HepG2 (cell line): ENCODE measurements around the gene GRIK4. TPM values are rescaled to one million over a fixed set of nuclear protein-coding genes. Genes with fewer than 3 reads are reported as not detected.

Experiments
- ATAC-seq: fragments of 200-7000 bp; cut with Tn5 transposase; 3 replicates; pipeline ENCODE4 v1.9.1; 2020; ENCODE audit warnings: mild to moderate bottlenecking, moderate library complexity
- BruUV-seq: library from RNA; stranded (reverse); fragments of 400-500 nt; replicated peaks from 2 replicates; lab custom pipeline; 2021; lab: Mats Ljungman, UMichigan
- CTCF ChIA-PET: fragments of 300-600 bp; formaldehyde crosslinking; extraction: SDS; loops from one replicate; lab custom pipeline; 2021; ENCODE audit warnings: low total read pairs, inconsistent platforms, low intra/inter-chr PET ratio; lab: Yijun Ruan, JAX
- POLR2A ChIA-PET: fragments of 350-600 bp; sonication (Branson Sonifier 250); formaldehyde crosslinking; loops from one replicate; lab custom pipeline; 2020; ENCODE audit warnings: antibody characterized with exemption, inconsistent platforms; lab: Yijun Ruan, JAX
- DNase-seq: peaks from one replicate; pipeline ENCODE4 v3.0.0-alpha.2; 2015; ENCODE audit warnings: low spot score
- FAIRE-seq: peaks from 3 replicates; lab custom pipeline; 2011; peaks lifted over from hg19 to GRCh38; lab: Jason Lieb, UNC
- H2AFZ ChIP-seq: one replicate; pipeline ENCODE4 v1.6.1; 2011; ENCODE audit warnings: low read length, inconsistent platforms
- H3K27ac ChIP-seq: fragments of 300-600 bp; 3 replicates; pipeline ENCODE4 v1.8.0; 2011; ENCODE audit warnings: mixed run types, mild to moderate bottlenecking, mixed read lengths, low read length, inconsistent platforms; ENCODE audit not compliant: insufficient read depth; ENCODE audit errors: extremely low read length
- H3K27me3 ChIP-seq, 2 experiments: fragments of 200-600 bp in 1 of 2; 2 replicates in 1 of 2; 3 replicates in 1 of 2; pipeline versions ENCODE4 v1.6.0 to v1.8.0; 2011; ENCODE audit warnings: low read length in 2 of 2, mild to moderate bottlenecking in 2 of 2, moderate library complexity in 2 of 2, inconsistent platforms in 1 of 2; ENCODE audit not compliant: insufficient read depth in 2 of 2, control insufficient read depth in 1 of 2
- H3K36me3 ChIP-seq, 2 experiments: fragments of 200-600 bp in 1 of 2; replicated peaks in 1 of 2; 2 replicates in 1 of 2; 3 replicates in 1 of 2; pipeline versions ENCODE4 v1.5.1 to v1.8.0; 2011; ENCODE audit warnings: low read length in 2 of 2, inconsistent platforms in 1 of 2; ENCODE audit not compliant: insufficient read depth in 2 of 2, control insufficient read depth in 1 of 2
- H3K4me1 ChIP-seq: 2 replicates; pipeline ENCODE4 v1.5.1; 2012; ENCODE audit warnings: low read length, inconsistent platforms; ENCODE audit not compliant: insufficient read depth
- H3K4me2 ChIP-seq: 2 replicates; pipeline ENCODE4 v1.6.0; 2011; ENCODE audit warnings: low read depth, low read length, inconsistent platforms
- H3K4me3 ChIP-seq, 3 experiments: fragments of 200-600 bp in 1 of 3; sonication (generic), shearing (Covaris generic) in 1 of 3; replicated peaks in 1 of 3; 2 replicates each; pipeline ENCODE4 v1.5.1; 2011 to 2016; ENCODE audit warnings: low read length in 3 of 3, inconsistent platforms in 2 of 3, low read depth in 2 of 3, mild to moderate bottlenecking in 2 of 3, control low read depth in 1 of 3, mixed read lengths in 1 of 3; ENCODE audit not compliant: insufficient read depth in 1 of 3
- H3K79me2 ChIP-seq: one replicate; pipeline ENCODE4 v1.6.1; 2011; ENCODE audit warnings: low read length, inconsistent platforms; ENCODE audit not compliant: insufficient read depth
- H3K9ac ChIP-seq: 2 replicates; pipeline ENCODE4 v1.6.0; 2011; ENCODE audit warnings: mild to moderate bottlenecking, low read depth, low read length, inconsistent platforms; ENCODE audit not compliant: insufficient read depth
- H3K9me3 ChIP-seq: 2 replicates; pipeline ENCODE4 v1.5.1; 2012; ENCODE audit warnings: mild to moderate bottlenecking, low read length
- H4K20me1 ChIP-seq: 2 replicates; pipeline ENCODE4 v1.6.0; 2011; ENCODE audit warnings: inconsistent platforms, mild to moderate bottlenecking, low read length, moderate library complexity; ENCODE audit not compliant: insufficient read depth
- CREM ChIP-seq, 2 experiments: sonication (generic) in 1 of 2; formaldehyde crosslinking in 1 of 2; IDR thresholded peaks; 2 replicates each; pipeline versions ENCODE4 v1.4.0 to v1.6.1; 2016 to 2020; ENCODE audit warnings: antibody characterized with exemption in 1 of 2, mild to moderate bottlenecking in 1 of 2, missing genetic modification reagents in 1 of 2
- MAFG ChIP-seq: sonication (generic); formaldehyde crosslinking; IDR thresholded peaks from 2 replicates; pipeline ENCODE4 v1.5.1; 2020; ENCODE audit warnings: mild to moderate bottlenecking, missing genetic modification reagents
- NFATC3 ChIP-seq: sonication (generic); formaldehyde crosslinking; IDR thresholded peaks from 2 replicates; pipeline ENCODE4 v1.5.1; 2020; ENCODE audit warnings: mild to moderate bottlenecking, missing genetic modification reagents
- SNRNP70 ChIP-seq: fragments of 200-400 bp; formaldehyde crosslinking; IDR thresholded peaks from 2 replicates; pipeline ENCODE4 v1.6.1; 2017; ENCODE audit warnings: mild to moderate bottlenecking, low read depth, low read length, moderate library complexity
- TBL1XR1 ChIP-seq: fragments of 150-350 bp; IDR thresholded peaks from 2 replicates; pipeline ENCODE4 v1.6.1; 2014; ENCODE audit warnings: borderline replicate concordance, low read length; ENCODE audit not compliant: partially characterized antibody
- ZBTB26 ChIP-seq: IDR thresholded peaks from 2 replicates; pipeline ENCODE4 v1.6.1; 2016; ENCODE audit warnings: missing compliant biosample characterization, missing genetic modification reagents, borderline replicate concordance
- ZKSCAN8 ChIP-seq: IDR thresholded peaks from 2 replicates; pipeline ENCODE4 v1.6.1; 2016; ENCODE audit warnings: borderline replicate concordance, missing genetic modification reagents, missing compliant biosample characterization
- ZNF614 ChIP-seq: IDR thresholded peaks from 2 replicates; pipeline ENCODE4 v1.6.1; 2018; ENCODE audit warnings: missing biosample characterization, missing genetic modification reagents, inconsistent platforms, borderline replicate concordance
- WGBS: methylation state at CpG from one replicate; pipeline ENCODE4 v1.1.6; 2017; ENCODE audit warnings: low lambda C conversion rate; 5-methylcytosine and 5-hydroxymethylcytosine counted together
- in situ Hi-C: cut with HindIII; loops from 2 replicates; pipeline ENCODE4 v1.10.0; 2017; ENCODE audit warnings: low pct_unique_long_range_greater_than_20kb; ENCODE audit not compliant: extremely low pct_ligation_motif_present
- intact Hi-C: fragments of 100-400 bp; cut with micrococcal nuclease; formaldehyde crosslinking; loops from one replicate; pipeline ENCODE4 v1.10.0; 2022; ENCODE audit not compliant: unreplicated experiment
- polyA plus RNA-seq, 8 experiments: library from polyadenylated mRNA; depleted of rRNA in 3 of 8; stranded (reverse) in 7 of 8; unstranded in 1 of 8; fragments of >200 nt; fragmentation: Illumina TruSeq in 4 of 8; extraction: Trizol in 4 of 8; gene quantifications; 2 replicates each; pipeline versions ENCODE4 v1.2.1 to v1.2.3, GENCODE V29; 2011 to 2016; ENCODE audit warnings: low read depth in 4 of 8, missing spikeins in 1 of 8, mixed read lengths in 1 of 8; ENCODE audit not compliant: insufficient read depth in 1 of 8
- total RNA-seq, 5 experiments: library from RNA; depleted of rRNA; stranded (reverse); fragments of >200 nt; fragmentation: Illumina TruSeq; extraction: Trizol; gene quantifications; 2 replicates each; pipeline ENCODE4 v1.2.3, GENCODE V29; 2016; ENCODE audit warnings: low read depth in 1 of 5
- TF ChIP-seq, protein P1 (sequence below): sonication (generic); formaldehyde crosslinking; IDR thresholded peaks from 2 replicates; pipeline ENCODE4 v1.4.0; 2020; ENCODE audit warnings: missing genetic modification reagents, mild to moderate bottlenecking, borderline replicate concordance
- TF ChIP-seq, protein P2 (sequence below): sonication (generic); formaldehyde crosslinking; IDR thresholded peaks from 2 replicates; pipeline ENCODE4 v1.8.0; 2022; ENCODE audit warnings: mild to moderate bottlenecking, missing genetic modification reagents, moderate library complexity

Gene GRIK4
- total and polyA plus RNA-seq, 2 of the 13 experiments (the other 11 are each of a cell fraction or from before 2014, with no cell fraction given), result 0.04 to 0.07 TPM

GRCh38 chr11:120880498-120881175 is 369.1 kb downstream of the GRIK4 start:
- no peak overlapping the region for H2AFZ ChIP-seq

DNA sequence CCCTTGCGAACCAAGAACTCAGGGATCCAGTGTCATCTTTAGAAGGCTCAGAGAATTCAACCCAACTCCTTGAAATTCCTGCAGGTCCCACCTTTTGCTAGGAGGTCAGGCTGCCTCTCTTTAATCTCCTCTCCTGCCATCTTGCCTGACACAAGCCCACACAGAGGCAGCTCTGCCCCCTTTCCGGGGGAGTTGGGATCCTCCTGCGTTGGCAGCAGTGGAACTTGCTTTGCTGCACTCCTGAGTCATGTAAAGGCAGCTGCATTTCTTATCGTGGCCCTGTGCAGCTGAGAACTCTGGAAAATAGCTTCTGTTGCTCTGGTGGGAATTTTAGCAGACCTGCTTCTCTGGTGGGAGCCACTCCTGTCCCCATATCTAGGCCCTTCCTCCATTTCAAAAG is 370.0 kb downstream of the GRIK4 start:
- H3K4me3 ChIP-seq, result no peak overlapping the region
- WGBS, result 87% methylated on average over 2 of the region's 4 CpGs
- DNase-seq, result no peak
- H2AFZ ChIP-seq, result no peak overlapping the region
- no peak overlapping the region for H3K4me2 ChIP-seq
- H3K36me3 ChIP-seq, result no peaks in the 10 kb centered on the region
- H4K20me1 ChIP-seq, result no peaks in the 10 kb centered on the region
- CTCF ChIA-PET, result no interaction called here
- no peak overlapping the region for H3K9ac ChIP-seq
- no peak for TF ChIP-seq ZNF614 (CRISPR knock-in tag)
- no peak for TF ChIP-seq TBL1XR1
- TF ChIP-seq ZBTB26 (CRISPR knock-in tag), result no peak
- TF ChIP-seq, protein P1, sequence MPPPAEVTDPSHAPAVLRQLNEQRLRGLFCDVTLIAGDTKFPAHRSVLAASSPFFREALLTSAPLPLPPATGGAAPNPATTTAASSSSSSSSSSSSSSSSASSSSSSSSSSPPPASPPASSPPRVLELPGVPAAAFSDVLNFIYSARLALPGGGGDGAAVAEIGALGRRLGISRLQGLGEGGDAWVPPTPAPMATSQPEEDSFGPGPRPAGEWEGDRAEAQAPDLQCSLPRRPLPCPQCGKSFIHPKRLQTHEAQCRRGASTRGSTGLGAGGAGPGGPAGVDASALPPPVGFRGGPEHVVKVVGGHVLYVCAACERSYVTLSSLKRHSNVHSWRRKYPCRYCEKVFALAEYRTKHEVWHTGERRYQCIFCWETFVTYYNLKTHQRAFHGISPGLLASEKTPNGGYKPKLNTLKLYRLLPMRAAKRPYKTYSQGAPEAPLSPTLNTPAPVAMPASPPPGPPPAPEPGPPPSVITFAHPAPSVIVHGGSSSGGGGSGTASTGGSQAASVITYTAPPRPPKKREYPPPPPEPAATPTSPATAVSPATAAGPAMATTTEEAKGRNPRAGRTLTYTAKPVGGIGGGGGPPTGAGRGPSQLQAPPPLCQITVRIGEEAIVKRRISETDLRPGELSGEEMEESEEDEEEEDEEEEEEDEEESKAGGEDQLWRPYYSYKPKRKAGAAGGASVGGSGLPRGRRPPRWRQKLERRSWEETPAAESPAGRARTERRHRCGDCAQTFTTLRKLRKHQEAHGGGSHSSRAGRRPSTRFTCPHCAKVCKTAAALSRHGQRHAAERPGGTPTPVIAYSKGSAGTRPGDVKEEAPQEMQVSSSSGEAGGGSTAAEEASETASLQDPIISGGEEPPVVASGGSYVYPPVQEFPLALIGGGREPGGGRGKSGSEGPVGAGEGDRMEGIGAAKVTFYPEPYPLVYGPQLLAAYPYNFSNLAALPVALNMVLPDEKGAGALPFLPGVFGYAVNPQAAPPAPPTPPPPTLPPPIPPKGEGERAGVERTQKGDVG (CRISPR knock-in tag), result no peak
- no peak for TF ChIP-seq CREM (IDR thresholded peaks at IDR 0.05)
- TF ChIP-seq CREM (CRISPR knock-in tag; IDR thresholded peaks at IDR 0.05), result no peak
- no peak for TF ChIP-seq MAFG (CRISPR knock-in tag)
- TF ChIP-seq, protein P2, sequence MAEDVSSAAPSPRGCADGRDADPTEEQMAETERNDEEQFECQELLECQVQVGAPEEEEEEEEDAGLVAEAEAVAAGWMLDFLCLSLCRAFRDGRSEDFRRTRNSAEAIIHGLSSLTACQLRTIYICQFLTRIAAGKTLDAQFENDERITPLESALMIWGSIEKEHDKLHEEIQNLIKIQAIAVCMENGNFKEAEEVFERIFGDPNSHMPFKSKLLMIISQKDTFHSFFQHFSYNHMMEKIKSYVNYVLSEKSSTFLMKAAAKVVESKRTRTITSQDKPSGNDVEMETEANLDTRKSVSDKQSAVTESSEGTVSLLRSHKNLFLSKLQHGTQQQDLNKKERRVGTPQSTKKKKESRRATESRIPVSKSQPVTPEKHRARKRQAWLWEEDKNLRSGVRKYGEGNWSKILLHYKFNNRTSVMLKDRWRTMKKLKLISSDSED, result no peak
- no peak for TF ChIP-seq ZKSCAN8 (CRISPR knock-in tag)
- TF ChIP-seq SNRNP70, result no peak
- TF ChIP-seq, all 625 proteins: peak for 0
- Histone ChIP-seq H3K79me2 (no peaks in the 10 kb centered on the region), H3K27me3 (peaks cover 1 to 24% of the 10 kb centered on the region in 2 experiments; a peak in 3 of 5 replicates), H3K27ac (no peak overlapping the region), H3K9me3 (no peaks in the 10 kb centered on the region), H3K4me1 (no peaks in the 10 kb centered on the region)
- ATAC-seq, result no peak
- intact Hi-C loops (no loop called here), in situ Hi-C loops (no loop called here)
- BruUV-seq, result no TSS peak
- FAIRE-seq, result no peak
- POLR2A ChIA-PET, result no interaction called here

More at GRCh38 chr11:120880498-120881175, 369.1 kb downstream of the GRIK4 start:
- no peak overlapping the region for H3K27ac ChIP-seq
- WGBS, result 39% methylated on average over 5 of the region's 6 CpGs
- intact Hi-C loops, result no loop called here
- no peaks in the 10 kb centered on the region for H3K9me3 ChIP-seq
- H3K4me3 ChIP-seq, result no peak overlapping the region
- H3K9ac ChIP-seq, result no peak overlapping the region
- BruUV-seq, result no TSS peak
- in situ Hi-C loops, result no loop called here
- FAIRE-seq (no peak), ATAC-seq (no peak), DNase-seq (no peak)
- H3K4me1 ChIP-seq, result no peaks in the 10 kb centered on the region
- no peaks in the 10 kb centered on the region for H4K20me1 ChIP-seq
- H3K36me3 ChIP-seq, result no peaks in the 10 kb centered on the region
- POLR2A ChIA-PET, result no interaction called here
- TF ChIP-seq NFATC3 (CRISPR knock-in tag), result no peak
- H3K79me2 ChIP-seq, result no peaks in the 10 kb centered on the region
- peaks cover 1 to 19% of the 10 kb centered on the region in 2 experiments; a peak in 3 of 5 replicates for H3K27me3 ChIP-seq
- CTCF ChIA-PET, result no interaction called here
- H3K4me2 ChIP-seq, result no peak overlapping the region
